Measurements from ENCODE around the gene GAGE12F. TPM values are rescaled to one million over a fixed set of nuclear protein-coding genes. Genes with fewer than 3 reads are reported as not detected.

The GAGE12F gene, protein sequence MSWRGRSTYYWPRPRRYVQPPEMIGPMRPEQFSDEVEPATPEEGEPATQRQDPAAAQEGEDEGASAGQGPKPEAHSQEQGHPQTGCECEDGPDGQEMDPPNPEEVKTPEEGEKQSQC
- total RNA-seq: not detected in 2 replicates

GRCh38 chrX:49560542-49560941 lies at the start of gene GAGE12F:
GAGE12F (plus strand) TSS chrX:49560842; CDS start chrX:49561997, 1,155 bp downstream.

GRCh38 chrX:49531877-49532276 lies 28.8 kb upstream of the GAGE12F start, which contains the start of gene GAGE12C:
GAGE12C (plus strand) TSS chrX:49532177; CDS start chrX:49533332, 1,155 bp downstream.

GRCh38 chrX:49541433-49541832 lies 19.2 kb upstream of the GAGE12F start, which contains the start of gene GAGE12D:
GAGE12D (plus strand) TSS chrX:49541733; CDS start chrX:49542888, 1,155 bp downstream.

DNA sequence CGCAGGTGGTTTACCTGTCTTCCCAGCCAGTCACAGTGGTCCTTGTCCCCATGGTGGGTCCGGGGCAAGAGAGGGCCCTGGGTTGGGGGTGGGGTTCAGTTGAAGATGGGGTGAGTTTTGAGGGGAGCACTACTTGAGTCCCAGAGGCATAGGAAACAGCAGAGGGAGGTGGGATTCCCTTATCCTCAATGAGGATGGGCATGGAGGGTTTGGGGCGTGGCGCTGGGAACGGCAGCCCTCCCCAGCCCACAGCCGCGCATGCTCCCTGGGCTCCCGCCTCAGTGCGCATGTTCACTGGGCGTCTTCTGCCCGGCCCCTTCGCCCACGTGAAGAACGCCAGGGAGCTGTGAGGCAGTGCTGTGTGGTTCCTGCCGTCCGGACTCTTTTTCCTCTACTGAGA lies 9.7 kb upstream of the GAGE12F start, which contains the start of gene GAGE12E:
GAGE12E (plus strand) TSS at position 301 of the 400 bp plus-strand sequence. CDS start 1,155 bp downstream, outside the sequence.

GRCh38 chrX:49570100-49570499 lies 9.5 kb downstream of the GAGE12F start, which contains the start of gene GAGE12G:
GAGE12G (plus strand) TSS chrX:49570400; CDS start chrX:49571555, 1,155 bp downstream.

GRCh38 chrX:49579649-49580048 lies 19.0 kb downstream of the GAGE12F start, which contains the start of gene GAGE12H:
GAGE12H (plus strand) TSS chrX:49579949; CDS start chrX:49581104, 1,155 bp downstream.

GRCh38 chrX:49589196-49589595 lies 28.6 kb downstream of the GAGE12F start, which contains the start of gene GAGE2A:
GAGE2A (plus strand) TSS chrX:49589496; CDS start chrX:49590651, 1,155 bp downstream.

GRCh38 chrX:49598720-49599119 lies 38.1 kb downstream of the GAGE12F start, which contains the start of gene GAGE1:
GAGE1 (plus strand) TSS chrX:49599020; CDS start chrX:49600175, 1,155 bp downstream.

Other genes with a start within 250 kb of the GAGE12F start
- not detected in 2 replicates for gene GAGE12J, start 238.8 kb upstream of the GAGE12F start, total RNA-seq
- not detected in 2 replicates for gene GAGE13, start 229.3 kb upstream of the GAGE12F start, total RNA-seq
- not detected in 2 replicates for gene GAGE12C, start 28.7 kb upstream of the GAGE12F start, total RNA-seq
- gene GAGE12D, start 19.1 kb upstream of the GAGE12F start, total RNA-seq: not detected in 2 replicates
- gene GAGE12E, start 9.6 kb upstream of the GAGE12F start, total RNA-seq: not detected in 2 replicates
- not detected in 2 replicates for gene GAGE12G, start 9.6 kb downstream of the GAGE12F start, total RNA-seq
- not detected in 2 replicates for gene GAGE12H, start 19.1 kb downstream of the GAGE12F start, total RNA-seq
- not detected in 2 replicates for gene GAGE2A, start 28.7 kb downstream of the GAGE12F start, total RNA-seq
- not detected in 2 replicates for gene GAGE1, start 38.2 kb downstream of the GAGE12F start, total RNA-seq
- gene PAGE1, start 135.1 kb downstream of the GAGE12F start, total RNA-seq: not detected in 2 replicates